ENCODE data around the gene MRPL44. TPM values are rescaled to one million over a fixed set of nuclear protein-coding genes. Genes with fewer than 3 reads are reported as not detected.
A peak's percentile ranks its signal among the peaks of the same experiment; 100 is the strongest.

MRPL44 gene
- total RNA-seq, 1 experiment from 2014 or later, result 64.9 TPM

GRCh38 chr2:223994562-223995162, 37.4 kb downstream of the MRPL44 start:
- Histone ChIP-seq H3K9me3 (peaks cover 4% of the 10 kb centered on the region; the same call in 1 of the 2 replicates), H3K4me1 (peaks cover 5% of the 10 kb centered on the region), H3K27me3 (replicated peaks; ENCODE audit: control insufficient read depth, insufficient read depth, low read length) (no peaks in the 10 kb centered on the region), H3K36me3 (ENCODE audit: control insufficient read depth, insufficient read depth, low read length) (no peaks in the 10 kb centered on the region), H3K4me3 (ENCODE audit: low read depth, low read length) (no peak overlapping the region)
- CTCF ChIA-PET, result interaction anchor here (1.5 to 5.0 kb wide), 4 partner anchors 14 to 289 kb away, joined by 5 to 102 read pairs (median 24); no protein-coding TSS in a partner anchor
- H3K4me1 Mint-ChIP-seq (ENCODE audit: low read depth, unreplicated experiment), result peaks cover 5% of the 10 kb centered on the region
- H3K4me3 Mint-ChIP-seq (ENCODE audit: unreplicated experiment), result no peak overlapping the region
- H3K27ac Mint-ChIP-seq (ENCODE audit: unreplicated experiment), result peak overlapping the region; percentile 3
- BruUV-seq (replicated peaks), result no TSS peak
- intact Hi-C loops (cut with micrococcal nuclease; ENCODE audit: unreplicated experiment), result loop anchor here (5.0 kb wide), 1 partner anchor 453 kb away; no protein-coding TSS in a partner anchor
- no peaks in the 10 kb centered on the region for H3K27me3 Mint-ChIP-seq (ENCODE audit: insufficient read depth, unreplicated experiment)
- TF ChIP-seq, protein P1, sequence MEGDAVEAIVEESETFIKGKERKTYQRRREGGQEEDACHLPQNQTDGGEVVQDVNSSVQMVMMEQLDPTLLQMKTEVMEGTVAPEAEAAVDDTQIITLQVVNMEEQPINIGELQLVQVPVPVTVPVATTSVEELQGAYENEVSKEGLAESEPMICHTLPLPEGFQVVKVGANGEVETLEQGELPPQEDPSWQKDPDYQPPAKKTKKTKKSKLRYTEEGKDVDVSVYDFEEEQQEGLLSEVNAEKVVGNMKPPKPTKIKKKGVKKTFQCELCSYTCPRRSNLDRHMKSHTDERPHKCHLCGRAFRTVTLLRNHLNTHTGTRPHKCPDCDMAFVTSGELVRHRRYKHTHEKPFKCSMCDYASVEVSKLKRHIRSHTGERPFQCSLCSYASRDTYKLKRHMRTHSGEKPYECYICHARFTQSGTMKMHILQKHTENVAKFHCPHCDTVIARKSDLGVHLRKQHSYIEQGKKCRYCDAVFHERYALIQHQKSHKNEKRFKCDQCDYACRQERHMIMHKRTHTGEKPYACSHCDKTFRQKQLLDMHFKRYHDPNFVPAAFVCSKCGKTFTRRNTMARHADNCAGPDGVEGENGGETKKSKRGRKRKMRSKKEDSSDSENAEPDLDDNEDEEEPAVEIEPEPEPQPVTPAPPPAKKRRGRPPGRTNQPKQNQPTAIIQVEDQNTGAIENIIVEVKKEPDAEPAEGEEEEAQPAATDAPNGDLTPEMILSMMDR (IDR thresholded peaks at IDR 0.05; ENCODE audit: insufficient read depth in 1 of 2, low read depth in 1 of 2, low read length in 1 of 2, severe bottlenecking in 1 of 2, unreplicated experiment in 1 of 2), result no peak
- POLR2A ChIA-PET, result no interaction called here
- DNase-seq, result no peak
- H3K9me3 Mint-ChIP-seq (ENCODE audit: unreplicated experiment), result no peaks in the 10 kb centered on the region
- H3K36me3 Mint-ChIP-seq (ENCODE audit: insufficient read depth, unreplicated experiment), result no peaks in the 10 kb centered on the region

- H3K27ac Mint-ChIP-seq (ENCODE audit: unreplicated experiment), result peak overlapping the region; percentile 3
- TF ChIP-seq, protein P1 (IDR thresholded peaks at IDR 0.05; ENCODE audit: insufficient read depth in 1 of 2, low read depth in 1 of 2, low read length in 1 of 2, severe bottlenecking in 1 of 2, unreplicated experiment in 1 of 2), result no peak
- no peaks in the 10 kb centered on the region for H3K4me1 Mint-ChIP-seq (ENCODE audit: low read depth, unreplicated experiment)
- H3K36me3 ChIP-seq (ENCODE audit: control insufficient read depth, insufficient read depth, low read length), result no peaks in the 10 kb centered on the region
- no peak overlapping the region for H3K4me3 Mint-ChIP-seq (ENCODE audit: unreplicated experiment)
- H3K4me1 ChIP-seq, result peaks cover 5% of the 10 kb centered on the region
- H3K4me3 ChIP-seq (ENCODE audit: low read depth, low read length), result no peak overlapping the region
- no peaks in the 10 kb centered on the region for H3K9me3 Mint-ChIP-seq (ENCODE audit: unreplicated experiment)
- no peaks in the 10 kb centered on the region for H3K36me3 Mint-ChIP-seq (ENCODE audit: insufficient read depth, unreplicated experiment)
- CTCF ChIA-PET, result interaction anchor here (3.3 to 5.0 kb wide), 2 partner anchors 25 to 288 kb away, joined by 34 to 102 read pairs; no protein-coding TSS in a partner anchor
- no TSS peak for BruUV-seq (replicated peaks)
- DNase-seq, result peak in 1 of 2 experiments; percentile 32
- intact Hi-C loops (cut with micrococcal nuclease; ENCODE audit: unreplicated experiment), result no loop called here
- peaks cover 4% of the 10 kb centered on the region; the same call in 1 of the 2 replicates for H3K9me3 ChIP-seq
- no peaks in the 10 kb centered on the region for H3K27me3 Mint-ChIP-seq (ENCODE audit: insufficient read depth, unreplicated experiment)
- POLR2A ChIA-PET, result interaction anchor here (0.6 kb wide), 1 partner anchor 9 kb away, joined by 3 read pairs; no protein-coding TSS in a partner anchor
- no peaks in the 10 kb centered on the region for H3K27me3 ChIP-seq (replicated peaks; ENCODE audit: control insufficient read depth, insufficient read depth, low read length)
These were observed 38.3 kb downstream of the MRPL44 start for GRCh38 chr2:223995569-223995968.

DNA sequence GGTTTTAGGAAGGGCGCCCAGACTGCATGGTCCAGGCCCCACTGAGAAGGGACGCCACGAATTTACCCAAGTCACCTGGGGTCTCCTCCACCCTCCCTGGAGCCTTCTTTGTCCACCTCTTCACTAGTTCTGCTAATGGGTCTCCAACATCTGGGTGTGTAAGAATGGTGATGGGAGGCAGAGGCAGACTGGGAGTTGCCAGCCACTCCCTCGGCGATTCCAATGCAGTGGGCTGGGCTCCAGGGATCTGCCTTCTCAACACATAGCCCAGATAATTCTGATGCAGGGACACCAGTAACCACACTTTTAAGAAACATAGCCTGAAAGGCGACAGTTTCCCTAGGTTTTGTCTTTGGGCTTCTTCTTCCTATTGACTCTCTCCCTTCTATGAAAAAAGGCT, 39.1 kb downstream of the MRPL44 start:
- Histone ChIP-seq H3K36me3 (ENCODE audit: control insufficient read depth, insufficient read depth, low read length) (no peaks in the 10 kb centered on the region), H3K4me3 (ENCODE audit: low read depth, low read length) (no peak overlapping the region)
- CTCF ChIA-PET, result interaction anchor here (5.0 kb wide), 1 partner anchor 287 kb away, joined by 102 read pairs; no protein-coding TSS in a partner anchor

More for the DNA sequence above, 39.1 kb downstream of the MRPL44 start:
- TF ChIP-seq, protein P1 (IDR thresholded peaks at IDR 0.05; ENCODE audit: insufficient read depth in 1 of 2, low read depth in 1 of 2, low read length in 1 of 2, severe bottlenecking in 1 of 2, unreplicated experiment in 1 of 2), result no peak
- Mint-ChIP-seq H3K27me3 (ENCODE audit: insufficient read depth, unreplicated experiment) (no peaks in the 10 kb centered on the region), H3K4me1 (ENCODE audit: low read depth, unreplicated experiment) (no peaks in the 10 kb centered on the region), H3K4me3 (ENCODE audit: unreplicated experiment) (no peak overlapping the region), H3K27ac (ENCODE audit: unreplicated experiment) (no peak overlapping the region), H3K36me3 (ENCODE audit: insufficient read depth, unreplicated experiment) (no peaks in the 10 kb centered on the region), H3K9me3 (ENCODE audit: unreplicated experiment) (no peaks in the 10 kb centered on the region)
- intact Hi-C loops (cut with micrococcal nuclease; ENCODE audit: unreplicated experiment), result no loop called here
- POLR2A ChIA-PET, result no interaction called here
- BruUV-seq (replicated peaks), result no TSS peak
- Histone ChIP-seq H3K4me1 (peaks cover 5% of the 10 kb centered on the region), H3K9me3 (peaks cover 4% of the 10 kb centered on the region; the same call in 1 of the 2 replicates), H3K27me3 (replicated peaks; ENCODE audit: control insufficient read depth, insufficient read depth, low read length) (no peaks in the 10 kb centered on the region)
- no peak for DNase-seq
